PC-3 (cell line): ENCODE data around the gene TTC7B.

Experiments used
- CTCF ChIP-seq: fragments of 300-600 bp; sonication (generic); conservative IDR thresholded peaks from 2 replicates; pipeline ENCODE4 v1.5.1; 2017; ENCODE audit warnings: antibody characterized with exemption, low read depth, mild to moderate bottlenecking, low read length
- EZH2 ChIP-seq: fragments of 300-600 bp; sonication (generic); IDR thresholded peaks from one replicate; pipeline ENCODE4 v1.6.1; 2017; ENCODE audit warnings: antibody characterized with exemption, mild to moderate bottlenecking, low read length; ENCODE audit not compliant: unreplicated experiment
- EZH2phosphoT487 ChIP-seq: fragments of 300-600 bp; sonication (generic); IDR thresholded peaks from 2 replicates; pipeline ENCODE4 v1.6.1; 2018; ENCODE audit warnings: mild to moderate bottlenecking, antibody characterized with exemption, low read length, borderline replicate concordance

DNA sequence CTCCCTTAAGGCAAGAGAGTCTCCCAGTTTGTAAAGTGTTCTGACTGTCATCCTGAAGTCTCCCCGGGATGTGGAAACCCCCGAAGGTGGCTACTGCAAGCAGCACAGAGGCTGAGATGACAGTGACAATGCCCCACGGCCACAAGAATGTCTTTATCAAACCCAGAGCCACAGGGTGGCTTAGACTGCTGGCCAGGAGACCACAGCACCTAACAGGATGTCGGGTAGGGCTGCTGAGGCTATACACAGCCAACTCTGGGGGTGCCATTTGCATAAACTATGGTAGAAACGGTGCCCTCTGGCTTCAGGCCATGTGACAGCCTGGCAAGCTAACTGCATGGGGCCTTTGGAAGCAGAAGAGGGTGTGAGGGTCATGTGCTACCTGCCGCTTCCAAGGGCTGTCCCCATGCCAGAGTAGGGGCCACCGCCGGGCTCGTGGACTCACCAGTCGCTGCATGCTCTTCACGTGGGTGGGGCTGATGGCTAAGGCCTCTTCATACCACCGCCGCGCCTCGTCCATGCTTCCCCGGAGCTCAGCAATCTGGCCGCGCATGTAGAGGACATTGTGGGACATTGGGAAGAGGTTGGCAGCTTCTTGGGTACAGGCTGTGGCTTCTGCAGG is 238.5 kb downstream of the TTC7B start:
- no peak for TF ChIP-seq CTCF
- TF ChIP-seq EZH2 = no peak
- no peak for TF ChIP-seq EZH2phosphoT487
